ENCODE measurements around the gene FYN. TPM values are rescaled to one million over a fixed set of nuclear protein-coding genes. Genes with fewer than 3 reads are reported as not detected.

FYN gene
- total and polyA plus RNA-seq, 2 donors, result 93.9 to 97.6 TPM

- 94% methylated on average over 6 of the region's 6 CpGs for WGBS
- DNase-seq (ENCODE audit: low read depth in 6 of 9, low spot score in 9 of 9), result no peak
- Histone ChIP-seq H3K4me1 (ENCODE audit: control insufficient read depth in 2 of 2, insufficient read depth in 2 of 2, low read length in 2 of 2) (peaks cover 0 to 16% of the 10 kb centered on the region in 2 donors), H3K27me3 (ENCODE audit: control insufficient read depth in 2 of 2, insufficient read depth in 1 of 2, low read length in 1 of 2) (no peaks in the 10 kb centered on the region), H3K9me3 (ENCODE audit: control insufficient read depth in 2 of 2, insufficient read depth in 1 of 2, low read length in 1 of 2) (no peaks in the 10 kb centered on the region), H3K4me3 (ENCODE audit: low read length in 2 of 2) (no peak overlapping the region), H3K27ac (ENCODE audit: low read depth in 1 of 2, low read length in 1 of 2) (no peak overlapping the region), H3K36me3 (ENCODE audit: control insufficient read depth in 2 of 2, insufficient read depth in 2 of 2, low read length in 1 of 2) (no peaks in the 10 kb centered on the region)
Observed at GRCh38 chr6:111618407-111618806, 254.8 kb downstream of the FYN start.

GRCh38 chr6:111617149-111617548 is 256.1 kb downstream of the FYN start:
- H3K4me1 ChIP-seq (ENCODE audit: control insufficient read depth in 2 of 2, insufficient read depth in 2 of 2, low read length in 2 of 2), result peaks cover 0 to 16% of the 10 kb centered on the region in 2 donors
- no peaks in the 10 kb centered on the region for H3K36me3 ChIP-seq (ENCODE audit: control insufficient read depth in 2 of 2, insufficient read depth in 2 of 2, low read length in 1 of 2)
- peaks cover 0 to 5% of the 10 kb centered on the region in 2 donors for H3K9me3 ChIP-seq (ENCODE audit: control insufficient read depth in 2 of 2, insufficient read depth in 1 of 2, low read length in 1 of 2)
- no peak overlapping the region for H3K4me3 ChIP-seq (ENCODE audit: low read length in 2 of 2)
- 56% methylated on average over 5 of the region's 5 CpGs for WGBS
- H3K27ac ChIP-seq (ENCODE audit: low read depth in 1 of 2, low read length in 1 of 2), result no peak overlapping the region
- no peaks in the 10 kb centered on the region for H3K27me3 ChIP-seq (ENCODE audit: control insufficient read depth in 2 of 2, insufficient read depth in 1 of 2, low read length in 1 of 2)
- peak in 5 of 9 donors; percentile 24 to 63 (median 43) for DNase-seq (ENCODE audit: low read depth in 6 of 9, low spot score in 9 of 9)

GRCh38 chr6:111615916-111616612 is 257.2 kb downstream of the FYN start:
- Histone ChIP-seq H3K27ac (ENCODE audit: low read depth in 1 of 2, low read length in 1 of 2) (no peak overlapping the region), H3K27me3 (ENCODE audit: control insufficient read depth in 2 of 2, insufficient read depth in 1 of 2, low read length in 1 of 2) (no peaks in the 10 kb centered on the region), H3K9me3 (ENCODE audit: control insufficient read depth in 2 of 2, insufficient read depth in 1 of 2, low read length in 1 of 2) (peaks cover 0 to 9% of the 10 kb centered on the region in 2 donors), H3K4me1 (ENCODE audit: control insufficient read depth in 2 of 2, insufficient read depth in 2 of 2, low read length in 2 of 2) (peaks cover 0 to 16% of the 10 kb centered on the region in 2 donors), H3K4me3 (ENCODE audit: low read length in 2 of 2) (no peak overlapping the region), H3K36me3 (ENCODE audit: control insufficient read depth in 2 of 2, insufficient read depth in 2 of 2, low read length in 1 of 2) (no peaks in the 10 kb centered on the region)
- DNase-seq (ENCODE audit: low read depth in 6 of 9, low spot score in 9 of 9), result no peak
- WGBS, result 97% methylated on average over 12 of the region's 12 CpGs

GRCh38 chr6:111614833-111615582 is 258.2 kb downstream of the FYN start:
- no peaks in the 10 kb centered on the region for H3K27me3 ChIP-seq (ENCODE audit: control insufficient read depth in 2 of 2, insufficient read depth in 1 of 2, low read length in 1 of 2)
- peak in 4 of 9 donors; percentile 31 to 61 (median 50) for DNase-seq (ENCODE audit: low read depth in 6 of 9, low spot score in 9 of 9)
- H3K4me1 ChIP-seq (ENCODE audit: control insufficient read depth in 2 of 2, insufficient read depth in 2 of 2, low read length in 2 of 2), result peaks cover 0 to 16% of the 10 kb centered on the region in 2 donors
- no peaks in the 10 kb centered on the region for H3K36me3 ChIP-seq (ENCODE audit: control insufficient read depth in 2 of 2, insufficient read depth in 2 of 2, low read length in 1 of 2)
- WGBS, result 74% methylated on average over 12 of the region's 12 CpGs
- H3K9me3 ChIP-seq (ENCODE audit: control insufficient read depth in 2 of 2, insufficient read depth in 1 of 2, low read length in 1 of 2), result peaks cover 0 to 9% of the 10 kb centered on the region in 2 donors
- no peak overlapping the region for H3K4me3 ChIP-seq (ENCODE audit: low read length in 2 of 2)
- H3K27ac ChIP-seq (ENCODE audit: low read depth in 1 of 2, low read length in 1 of 2), result no peak overlapping the region

GRCh38 chr6:111612379-111612778 is 260.9 kb downstream of the FYN start:
- H3K36me3 ChIP-seq (ENCODE audit: control insufficient read depth in 2 of 2, insufficient read depth in 2 of 2, low read length in 1 of 2), result no peaks in the 10 kb centered on the region
- H3K27me3 ChIP-seq (ENCODE audit: control insufficient read depth in 2 of 2, insufficient read depth in 1 of 2, low read length in 1 of 2), result no peaks in the 10 kb centered on the region
- H3K27ac ChIP-seq (ENCODE audit: low read depth in 1 of 2, low read length in 1 of 2), result no peak overlapping the region
- peaks cover 0 to 9% of the 10 kb centered on the region in 2 donors for H3K9me3 ChIP-seq (ENCODE audit: control insufficient read depth in 2 of 2, insufficient read depth in 1 of 2, low read length in 1 of 2)
- 97% methylated on average over 3 of the region's 3 CpGs for WGBS
- H3K4me1 ChIP-seq (ENCODE audit: control insufficient read depth in 2 of 2, insufficient read depth in 2 of 2, low read length in 2 of 2), result peaks cover 0 to 19% of the 10 kb centered on the region in 2 donors
- DNase-seq (ENCODE audit: low read depth in 6 of 9, low spot score in 9 of 9), result no peak
- H3K4me3 ChIP-seq (ENCODE audit: low read length in 2 of 2), result no peak overlapping the region

GRCh38 chr6:111610548-111611172 is 262.6 kb downstream of the FYN start:
- no peak overlapping the region for H3K27ac ChIP-seq (ENCODE audit: low read depth in 1 of 2, low read length in 1 of 2)
- H3K27me3 ChIP-seq (ENCODE audit: control insufficient read depth in 2 of 2, insufficient read depth in 1 of 2, low read length in 1 of 2), result no peaks in the 10 kb centered on the region
- H3K9me3 ChIP-seq (ENCODE audit: control insufficient read depth in 2 of 2, insufficient read depth in 1 of 2, low read length in 1 of 2), result peaks cover 0 to 9% of the 10 kb centered on the region in 2 donors
- no peak overlapping the region for H3K4me3 ChIP-seq (ENCODE audit: low read length in 2 of 2)
- H3K4me1 ChIP-seq (ENCODE audit: control insufficient read depth in 2 of 2, insufficient read depth in 2 of 2, low read length in 2 of 2), result peaks cover 0 to 19% of the 10 kb centered on the region in 2 donors
- no peaks in the 10 kb centered on the region for H3K36me3 ChIP-seq (ENCODE audit: control insufficient read depth in 2 of 2, insufficient read depth in 2 of 2, low read length in 1 of 2)
- WGBS, result 96% methylated on average over 2 of the region's 2 CpGs
- DNase-seq (ENCODE audit: low read depth in 6 of 9, low spot score in 9 of 9), result no peak

Other genes with a start within 250 kb of the FYN start
- gene CCN6, start 180.7 kb upstream of the FYN start, total RNA-seq, result not detected
- gene CCN6, start 180.7 kb upstream of the FYN start, polyA plus RNA-seq, result 0.18 TPM
- 14.3 TPM for gene TUBE1, start 214.0 kb upstream of the FYN start, total RNA-seq
- 24.9 TPM for gene TUBE1, start 214.0 kb upstream of the FYN start, polyA plus RNA-seq
- 20.4 TPM for gene FAM229B, start 214.1 kb upstream of the FYN start, total RNA-seq
- gene FAM229B, start 214.1 kb upstream of the FYN start, polyA plus RNA-seq, result 17.9 TPM